PC-9 (cell line): ENCODE data around the gene PSD4.

Experiments used
- EZH2 ChIP-seq: fragments of 200-600 bp; sonication (generic); IDR thresholded peaks from 2 replicates; pipeline ENCODE4 v1.8.0; 2017; ENCODE audit warnings: antibody characterized with exemption, low read depth
- TF ChIP-seq, protein P1 (sequence below): fragments of 200-600 bp; sonication (generic); conservative IDR thresholded peaks from 2 replicates; pipeline ENCODE4 v1.6.1; 2017; ENCODE audit warnings: mixed run types, antibody characterized with exemption, mild to moderate bottlenecking, moderate library complexity

DNA sequence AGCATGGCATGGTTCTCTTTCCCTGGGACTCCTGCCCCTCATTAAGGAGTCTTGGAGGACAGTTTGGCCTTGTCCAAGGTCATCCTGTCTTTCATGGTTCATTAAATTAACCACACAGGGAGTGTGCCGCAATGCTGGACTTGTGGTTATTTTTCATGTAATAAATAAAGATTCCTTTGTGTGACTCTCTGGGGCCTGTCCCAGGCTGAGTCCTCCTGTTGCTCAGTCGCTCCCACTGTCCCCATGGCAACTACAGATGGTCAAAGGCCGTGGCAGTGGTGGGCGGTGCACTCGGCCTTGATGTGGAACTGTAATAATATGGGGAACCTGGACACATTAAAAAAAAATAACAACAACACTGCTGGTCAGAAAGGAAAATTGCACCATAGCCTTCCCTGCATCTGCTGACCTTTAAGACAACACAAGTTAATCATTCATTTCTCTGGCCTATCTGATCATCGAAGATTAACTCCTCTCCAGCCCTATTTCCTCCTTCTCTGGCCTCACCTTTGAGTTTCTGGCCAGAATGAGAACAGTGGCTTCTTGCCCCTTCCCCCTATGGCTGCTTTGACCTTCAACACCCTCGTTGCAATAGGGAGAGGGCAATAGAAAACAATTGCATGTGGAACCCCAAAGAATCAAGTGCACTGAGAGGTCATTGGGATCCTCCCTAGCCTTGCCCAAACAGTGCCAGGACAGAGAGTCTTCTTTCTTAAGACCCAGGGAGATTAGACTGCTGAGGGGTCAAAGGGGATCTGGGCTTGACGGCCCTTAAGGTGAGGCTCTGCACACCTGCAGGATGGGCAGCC lies 44.7 kb downstream of the PSD4 start:
- TF ChIP-seq, protein P1, sequence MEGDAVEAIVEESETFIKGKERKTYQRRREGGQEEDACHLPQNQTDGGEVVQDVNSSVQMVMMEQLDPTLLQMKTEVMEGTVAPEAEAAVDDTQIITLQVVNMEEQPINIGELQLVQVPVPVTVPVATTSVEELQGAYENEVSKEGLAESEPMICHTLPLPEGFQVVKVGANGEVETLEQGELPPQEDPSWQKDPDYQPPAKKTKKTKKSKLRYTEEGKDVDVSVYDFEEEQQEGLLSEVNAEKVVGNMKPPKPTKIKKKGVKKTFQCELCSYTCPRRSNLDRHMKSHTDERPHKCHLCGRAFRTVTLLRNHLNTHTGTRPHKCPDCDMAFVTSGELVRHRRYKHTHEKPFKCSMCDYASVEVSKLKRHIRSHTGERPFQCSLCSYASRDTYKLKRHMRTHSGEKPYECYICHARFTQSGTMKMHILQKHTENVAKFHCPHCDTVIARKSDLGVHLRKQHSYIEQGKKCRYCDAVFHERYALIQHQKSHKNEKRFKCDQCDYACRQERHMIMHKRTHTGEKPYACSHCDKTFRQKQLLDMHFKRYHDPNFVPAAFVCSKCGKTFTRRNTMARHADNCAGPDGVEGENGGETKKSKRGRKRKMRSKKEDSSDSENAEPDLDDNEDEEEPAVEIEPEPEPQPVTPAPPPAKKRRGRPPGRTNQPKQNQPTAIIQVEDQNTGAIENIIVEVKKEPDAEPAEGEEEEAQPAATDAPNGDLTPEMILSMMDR = no peak
- no peak for TF ChIP-seq EZH2
